K562 (cell line): ENCODE measurements around the gene PRCD. TPM values are rescaled to one million over a fixed set of nuclear protein-coding genes. Genes with fewer than 3 reads are reported as not detected.

ENCODE experiments used
- ATAC-seq: fragments of 200-7000 bp; cut with Tn5 transposase; 3 replicates; pipeline ENCODE4 v1.9.1; 2020; ENCODE audit warnings: moderate library complexity
- BruUV-seq: library from RNA; stranded (reverse); fragments of 400-500 nt; replicated peaks from 2 replicates; lab custom pipeline; 2021; lab: Mats Ljungman, UMichigan
- CTCF ChIA-PET: fragments of 300-600 bp; formaldehyde crosslinking; extraction: SDS; loops from one replicate; lab custom pipeline; 2021; ENCODE audit warnings: low intra/inter-chr PET ratio; lab: Yijun Ruan, JAX
- POLR2A ChIA-PET: fragments of 300-600, 350-650 bp; sonication (Branson Sonifier 250); formaldehyde crosslinking; extraction: SDS; loops from one replicate; lab custom pipeline; 2021; ENCODE audit warnings: antibody characterized with exemption, inconsistent platforms; lab: Yijun Ruan, JAX
- DNase-seq, 4 experiments: peaks; one replicate each; pipeline versions ENCODE4 v3.0.0 to v3.0.0-alpha.2; 2011 to 2018; ENCODE audit warnings: low spot score in 3 of 4, mixed read lengths in 3 of 4; ENCODE audit errors: extremely low read depth in 1 of 4
- FAIRE-seq: peaks from 2 replicates; lab custom pipeline; 2011; peaks lifted over from hg19 to GRCh38; lab: Jason Lieb, UNC
- H2AFZ ChIP-seq: 2 replicates; pipeline ENCODE4 v1.6.0; 2011; ENCODE audit warnings: low read depth, low read length, control low read depth, inconsistent platforms
- H3K27ac ChIP-seq: fragments of 200-600 bp; 3 replicates; pipeline ENCODE4 v1.8.0; 2011; ENCODE audit warnings: low read depth, mild to moderate bottlenecking, control low read depth, inconsistent platforms, low read length, moderate library complexity, mixed read lengths; ENCODE audit errors: extremely low read depth
- H3K27me3 ChIP-seq, 2 experiments: fragments of 300-600 bp in 1 of 2; 2 replicates in 1 of 2; 3 replicates in 1 of 2; pipeline versions ENCODE4 v1.6.0 to v1.8.0; 2011; ENCODE audit warnings: inconsistent platforms in 2 of 2, low read length in 2 of 2, mild to moderate bottlenecking in 1 of 2, mixed read lengths in 1 of 2, moderate library complexity in 1 of 2; ENCODE audit not compliant: control insufficient read depth in 2 of 2, insufficient read depth in 2 of 2
- H3K36me3 ChIP-seq: fragments of 300-600 bp; 3 replicates; pipeline ENCODE4 v1.8.0; 2011; ENCODE audit warnings: mild to moderate bottlenecking, low read length, inconsistent platforms; ENCODE audit not compliant: control insufficient read depth, insufficient read depth
- H3K4me1 ChIP-seq, 2 experiments: fragments of 200-600 bp in 1 of 2; replicated peaks in 1 of 2; 2 replicates in 1 of 2; 3 replicates in 1 of 2; pipeline versions ENCODE4 v1.5.1 to v1.8.0; 2011; ENCODE audit warnings: inconsistent platforms in 2 of 2, low read length in 2 of 2, mild to moderate bottlenecking in 1 of 2, mixed read lengths in 1 of 2, moderate library complexity in 1 of 2; ENCODE audit not compliant: control insufficient read depth in 2 of 2, insufficient read depth in 2 of 2
- H3K4me2 ChIP-seq: 2 replicates; pipeline ENCODE4 v1.6.1; 2011; ENCODE audit warnings: low read length, control low read depth, inconsistent platforms, mixed read lengths; ENCODE audit not compliant: insufficient read depth
- H3K4me3 ChIP-seq: fragments of 200-600 bp; sonication (generic), shearing (Covaris generic); 2 replicates; pipeline ENCODE4 v1.5.1; 2016; ENCODE audit warnings: control low read depth, inconsistent platforms
- H3K79me2 ChIP-seq: fragments of 200-600 bp; 3 replicates; pipeline ENCODE4 v1.8.0; 2011; ENCODE audit warnings: low read length, inconsistent platforms; ENCODE audit not compliant: control insufficient read depth, insufficient read depth
- H3K9ac ChIP-seq, 2 experiments: 2 replicates each; pipeline versions ENCODE4 v1.6.0 to v1.6.1; 2011; ENCODE audit warnings: low read depth in 2 of 2, low read length in 2 of 2, control low read depth in 1 of 2, inconsistent platforms in 1 of 2, mild to moderate bottlenecking in 1 of 2, mixed read lengths in 1 of 2; ENCODE audit not compliant: insufficient read depth in 1 of 2
- H3K9me1 ChIP-seq: one replicate; pipeline ENCODE4 v1.6.0; 2011; ENCODE audit warnings: inconsistent platforms, mild to moderate bottlenecking, low read length, moderate library complexity; ENCODE audit not compliant: control insufficient read depth, insufficient read depth
- H3K9me3 ChIP-seq: replicated peaks from 2 replicates; pipeline ENCODE4 v1.5.1; 2011; ENCODE audit warnings: low read depth, low read length, inconsistent platforms; ENCODE audit not compliant: control insufficient read depth, insufficient read depth
- H4K20me1 ChIP-seq: replicated peaks from 2 replicates; pipeline ENCODE4 v1.6.1; 2011; ENCODE audit warnings: low read length, inconsistent platforms, mixed read lengths; ENCODE audit not compliant: control insufficient read depth, insufficient read depth
- BCOR ChIP-seq: fragments of 450-650 bp; IDR thresholded peaks from 2 replicates; pipeline ENCODE4 v1.6.1; 2016
- CCNT2 ChIP-seq: IDR thresholded peaks from 2 replicates; pipeline ENCODE4 v1.6.1; 2011; ENCODE audit warnings: borderline replicate concordance, low read depth, mild to moderate bottlenecking, moderate library complexity, mixed read lengths, low read length; ENCODE audit not compliant: insufficient read length; ENCODE audit errors: extremely low read depth
- CTBP1 ChIP-seq: fragments of 450-650 bp; IDR thresholded peaks from 2 replicates; pipeline ENCODE4 v1.6.1; 2016; ENCODE audit warnings: borderline replicate concordance
- DEAF1 ChIP-seq: fragments of 450-650 bp; formaldehyde crosslinking; IDR thresholded peaks from 2 replicates; pipeline ENCODE4 v1.4.0; 2020; ENCODE audit warnings: mild to moderate bottlenecking, moderate library complexity
- E2F6 ChIP-seq, 2 experiments: IDR thresholded peaks; 2 replicates each; pipeline ENCODE4 v1.6.1; 2011; ENCODE audit warnings: borderline replicate concordance in 1 of 2, control low read depth in 1 of 2, low read depth in 1 of 2, low read length in 1 of 2, mild to moderate bottlenecking in 1 of 2, mixed read lengths in 1 of 2, moderate library complexity in 1 of 2; ENCODE audit not compliant: insufficient read depth in 1 of 2, insufficient read length in 1 of 2, poor library complexity in 1 of 2, severe bottlenecking in 1 of 2; ENCODE audit errors: extremely low read depth in 1 of 2
- HDAC6 ChIP-seq: IDR thresholded peaks from 2 replicates; pipeline ENCODE4 v1.6.1; 2012; ENCODE audit warnings: low read depth, mild to moderate bottlenecking, control low read depth, inconsistent platforms, low read length, moderate library complexity
- MAZ ChIP-seq, 2 experiments: fragments of 450-650 bp in 1 of 2; sonication (generic) in 1 of 2; formaldehyde crosslinking; IDR thresholded peaks in 1 of 2; conservative IDR thresholded peaks in 1 of 2; 2 replicates each; pipeline versions ENCODE4 v1.4.0 to v1.5.0; 2020; ENCODE audit warnings: mild to moderate bottlenecking in 1 of 2, missing genetic modification reagents in 1 of 2
- RB1 ChIP-seq: fragments of 450-650 bp; IDR thresholded peaks from 2 replicates; pipeline ENCODE4 v1.6.1; 2017; ENCODE audit warnings: low read depth, mild to moderate bottlenecking
- SETDB1 ChIP-seq: IDR thresholded peaks from one replicate; pipeline ENCODE4 v1.6.1; 2012; ENCODE audit warnings: low read length, control low read depth, inconsistent platforms
- ZNF175 ChIP-seq: fragments of 200-800 bp; sonication (Bioruptor generic); IDR thresholded peaks from 2 replicates; pipeline ENCODE4 v1.6.1; 2016; ENCODE audit warnings: low read depth, mild to moderate bottlenecking, missing genetic modification characterization, missing compliant biosample characterization
- ZNF3 ChIP-seq: fragments of 250-450 bp; sonication (Bioruptor Pico); IDR thresholded peaks from 2 replicates; pipeline ENCODE4 v1.5.0; 2021; ENCODE audit warnings: mild to moderate bottlenecking, moderate library complexity
- WGBS: fragments of 100-300 bp; shearing (Covaris generic); methylation state at CpG from one replicate; pipeline ENCODE4 v1.1.6; 2016; ENCODE audit warnings: low coverage, mixed read lengths; ENCODE audit not compliant: insufficient coverage; ENCODE audit errors: missing lambda C conversion rate; 5-methylcytosine and 5-hydroxymethylcytosine counted together
- in situ Hi-C: fragments of 300-500 bp; cut with MboI; formaldehyde crosslinking; loops from 4 replicates; pipeline ENCODE4 v1.15.0; 2018; ENCODE audit warnings: inconsistent platforms, mixed read lengths
- intact Hi-C: fragments of 100-400 bp; cut with micrococcal nuclease; formaldehyde crosslinking; loops from 2 replicates; pipeline ENCODE4 v1.14.2; 2022
- polyA plus RNA-seq, 8 experiments: library from polyadenylated mRNA; depleted of rRNA in 4 of 8; stranded (reverse) in 5 of 8; unstranded in 3 of 8; fragments of >200 nt; fragmentation: Nextera tagmentation in 2 of 8; fragmentation: Illumina TruSeq in 1 of 8; extraction: Ambion mirVana in 2 of 8; extraction: Trizol in 1 of 8; gene quantifications; 2 replicates each; pipeline versions ENCODE4 v1.2.1 to v1.2.3, GENCODE V29; 2011 to 2014; ENCODE audit warnings: inconsistent platforms in 1 of 8, missing spikeins in 1 of 8
- total RNA-seq, 7 experiments: library from RNA; depleted of rRNA in 6 of 7; stranded (reverse); fragments of >200 nt in 6 of 7; fragmentation: Illumina TruSeq in 2 of 7; extraction: Trizol in 2 of 7; gene quantifications; 2 replicates each; pipeline versions ENCODE4 v1.2.1 to v1.2.3, GENCODE V29; 2011 to 2021; ENCODE audit warnings: low replicate concordance in 1 of 7
- TF ChIP-seq, protein P1 (sequence below): fragments of 450-650 bp; IDR thresholded peaks from 2 replicates; pipeline ENCODE4 v1.6.1; 2017; ENCODE audit warnings: antibody characterized with exemption
- TF ChIP-seq, protein P2 (sequence below): sonication (generic); formaldehyde crosslinking; IDR thresholded peaks from 2 replicates; pipeline ENCODE4 v1.8.1; 2023; ENCODE audit warnings: mild to moderate bottlenecking, missing genetic modification reagents

The PRCD gene
- total and polyA plus RNA-seq, 9 of the 15 experiments (the other 6 are each of a cell fraction or from before 2014, with no cell fraction given) = 0.20 to 0.25 (median 0.21) TPM; not detected in 6

DNA sequence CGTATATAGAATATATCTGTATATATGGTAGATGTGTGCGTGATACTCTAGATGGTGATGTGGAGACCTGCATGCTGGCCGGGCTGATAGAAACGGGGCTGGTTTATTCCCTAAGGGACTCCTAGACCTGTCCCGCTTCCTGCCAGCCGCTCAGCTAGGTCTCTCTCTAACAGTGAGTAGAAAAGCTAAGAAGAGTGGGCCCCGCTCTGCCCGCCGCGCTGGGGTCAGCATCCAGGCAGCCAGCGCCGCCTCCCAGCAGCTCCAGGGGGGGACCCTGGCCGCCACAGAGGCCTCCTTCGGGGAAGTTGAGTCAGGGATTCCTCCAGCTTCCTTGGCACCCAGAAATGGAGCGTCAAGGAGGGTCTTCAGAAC, 11.7 kb upstream of the PRCD start:
- Histone ChIP-seq H2AFZ (peak overlapping the region; percentile 97), H3K4me3 (no peak overlapping the region), H3K36me3 (no peaks in the 10 kb centered on the region; the same call in 2 of the 3 replicates), H3K9me3 (no peaks in the 10 kb centered on the region), H4K20me1 (no peaks in the 10 kb centered on the region), H3K79me2 (no peaks in the 10 kb centered on the region), H3K4me1 (peaks cover 33 to 54% of the 10 kb centered on the region in 2 experiments), H3K4me2 (peak overlapping the region; percentile 71; the same call in 1 of the 2 replicates), H3K9ac (peak overlapping the region; percentile 81 to 92), H3K9me1 (no peaks in the 10 kb centered on the region), H3K27me3 (no peaks in the 10 kb centered on the region), H3K27ac (peak overlapping the region; percentile 89)
- FAIRE-seq (no peak), DNase-seq (no peak), ATAC-seq (no peak)
- no TSS peak for BruUV-seq
- in situ Hi-C loops (no loop called here), intact Hi-C loops (loop anchor here (1.0 kb wide), 1 partner anchor 19 kb away; no protein-coding TSS in a partner anchor)
- 95% methylated on average over 15 of the region's 15 CpGs for WGBS
- ChIA-PET POLR2A (interaction anchor here (0.6 to 2.4 kb wide), 7 partner anchors 12 to 180 kb away, joined by 3 to 18 read pairs (median 3); partner anchors contain the start of gene PRCD), CTCF (no interaction called here)
- TF ChIP-seq HDAC6 (no peak), BCOR (no peak), SETDB1 (no peak), ZNF175 (CRISPR knock-in tag) (no peak), RB1 (no peak), DEAF1 (CRISPR knock-in tag) (no peak), CCNT2 (no peak), ZNF3 (CRISPR knock-in tag) (no peak), E2F6 (IDR thresholded peaks at IDR 0.05; ENCODE audit: borderline replicate concordance in 1 of 2, extremely low read depth in 1 of 2, insufficient read depth in 1 of 2, insufficient read length in 1 of 2, low read depth in 1 of 2, low read length in 1 of 2, poor library complexity in 1 of 2, severe bottlenecking in 1 of 2) (no peak), CTBP1 (no peak), MAZ (CRISPR knock-in tag; conservative IDR thresholded peaks at IDR 0.05 in 1 of 2, IDR thresholded peaks at IDR 0.05 in 1 of 2) (no peak)
- TF ChIP-seq, protein P1, sequence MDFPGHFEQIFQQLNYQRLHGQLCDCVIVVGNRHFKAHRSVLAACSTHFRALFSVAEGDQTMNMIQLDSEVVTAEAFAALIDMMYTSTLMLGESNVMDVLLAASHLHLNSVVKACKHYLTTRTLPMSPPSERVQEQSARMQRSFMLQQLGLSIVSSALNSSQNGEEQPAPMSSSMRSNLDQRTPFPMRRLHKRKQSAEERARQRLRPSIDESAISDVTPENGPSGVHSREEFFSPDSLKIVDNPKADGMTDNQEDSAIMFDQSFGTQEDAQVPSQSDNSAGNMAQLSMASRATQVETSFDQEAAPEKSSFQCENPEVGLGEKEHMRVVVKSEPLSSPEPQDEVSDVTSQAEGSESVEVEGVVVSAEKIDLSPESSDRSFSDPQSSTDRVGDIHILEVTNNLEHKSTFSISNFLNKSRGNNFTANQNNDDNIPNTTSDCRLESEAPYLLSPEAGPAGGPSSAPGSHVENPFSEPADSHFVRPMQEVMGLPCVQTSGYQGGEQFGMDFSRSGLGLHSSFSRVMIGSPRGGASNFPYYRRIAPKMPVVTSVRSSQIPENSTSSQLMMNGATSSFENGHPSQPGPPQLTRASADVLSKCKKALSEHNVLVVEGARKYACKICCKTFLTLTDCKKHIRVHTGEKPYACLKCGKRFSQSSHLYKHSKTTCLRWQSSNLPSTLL = no peak
- TF ChIP-seq, protein P2, sequence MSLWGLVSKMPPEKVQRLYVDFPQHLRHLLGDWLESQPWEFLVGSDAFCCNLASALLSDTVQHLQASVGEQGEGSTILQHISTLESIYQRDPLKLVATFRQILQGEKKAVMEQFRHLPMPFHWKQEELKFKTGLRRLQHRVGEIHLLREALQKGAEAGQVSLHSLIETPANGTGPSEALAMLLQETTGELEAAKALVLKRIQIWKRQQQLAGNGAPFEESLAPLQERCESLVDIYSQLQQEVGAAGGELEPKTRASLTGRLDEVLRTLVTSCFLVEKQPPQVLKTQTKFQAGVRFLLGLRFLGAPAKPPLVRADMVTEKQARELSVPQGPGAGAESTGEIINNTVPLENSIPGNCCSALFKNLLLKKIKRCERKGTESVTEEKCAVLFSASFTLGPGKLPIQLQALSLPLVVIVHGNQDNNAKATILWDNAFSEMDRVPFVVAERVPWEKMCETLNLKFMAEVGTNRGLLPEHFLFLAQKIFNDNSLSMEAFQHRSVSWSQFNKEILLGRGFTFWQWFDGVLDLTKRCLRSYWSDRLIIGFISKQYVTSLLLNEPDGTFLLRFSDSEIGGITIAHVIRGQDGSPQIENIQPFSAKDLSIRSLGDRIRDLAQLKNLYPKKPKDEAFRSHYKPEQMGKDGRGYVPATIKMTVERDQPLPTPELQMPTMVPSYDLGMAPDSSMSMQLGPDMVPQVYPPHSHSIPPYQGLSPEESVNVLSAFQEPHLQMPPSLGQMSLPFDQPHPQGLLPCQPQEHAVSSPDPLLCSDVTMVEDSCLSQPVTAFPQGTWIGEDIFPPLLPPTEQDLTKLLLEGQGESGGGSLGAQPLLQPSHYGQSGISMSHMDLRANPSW (CRISPR knock-in tag) = no peak
